ENCODE results near the gene SDCCAG8.

SDCCAG8 gene

GRCh38 chr1:243420946-243421685 lies 165.3 kb downstream of the SDCCAG8 start:
- no peak for DNase-seq (ENCODE audit: low spot score)

GRCh38 chr1:243421784-243422183 lies 165.9 kb downstream of the SDCCAG8 start:
- DNase-seq (ENCODE audit: low spot score): no peak

GRCh38 chr1:243422362-243422761 lies 166.5 kb downstream of the SDCCAG8 start:
- no peak for DNase-seq (ENCODE audit: low spot score)

- DNase-seq (ENCODE audit: low spot score): no peak
Measured at GRCh38 chr1:243428084-243428483, 172.2 kb downstream of the SDCCAG8 start.

GRCh38 chr1:243428617-243429342 lies 172.9 kb downstream of the SDCCAG8 start:
- DNase-seq (ENCODE audit: low spot score): no peak

GRCh38 chr1:243431591-243431990 lies 175.8 kb downstream of the SDCCAG8 start:
- DNase-seq (ENCODE audit: low spot score): no peak

- DNase-seq (ENCODE audit: low spot score): no peak
Measured at GRCh38 chr1:243432136-243432535, 176.3 kb downstream of the SDCCAG8 start.

- no peak for DNase-seq (ENCODE audit: low spot score)
Measured at GRCh38 chr1:243433737-243434370, 178.0 kb downstream of the SDCCAG8 start.

GRCh38 chr1:243434594-243434993 lies 178.8 kb downstream of the SDCCAG8 start:
- DNase-seq (ENCODE audit: low spot score): no peak

- no peak for DNase-seq (ENCODE audit: low spot score)
Measured at GRCh38 chr1:243435836-243436235, 180.0 kb downstream of the SDCCAG8 start.

- DNase-seq (ENCODE audit: low spot score): no peak
Measured at GRCh38 chr1:243438146-243438545, 182.3 kb downstream of the SDCCAG8 start.

GRCh38 chr1:243438815-243439214 lies 183.0 kb downstream of the SDCCAG8 start:
- no peak for DNase-seq (ENCODE audit: low spot score)

GRCh38 chr1:243440406-243440805 lies 184.6 kb downstream of the SDCCAG8 start:
- DNase-seq (ENCODE audit: low spot score): no peak

- no peak for DNase-seq (ENCODE audit: low spot score)
Measured at GRCh38 chr1:243441601-243442000, 185.8 kb downstream of the SDCCAG8 start.

GRCh38 chr1:243443557-243443956 lies 187.7 kb downstream of the SDCCAG8 start:
- DNase-seq (ENCODE audit: low spot score): no peak

GRCh38 chr1:243447347-243447746 lies 191.5 kb downstream of the SDCCAG8 start:
- DNase-seq (ENCODE audit: low spot score): no peak

GRCh38 chr1:243447844-243448243 lies 192.0 kb downstream of the SDCCAG8 start:
- no peak for DNase-seq (ENCODE audit: low spot score)

- no peak for DNase-seq (ENCODE audit: low spot score)
Measured at GRCh38 chr1:243449373-243449772, 193.5 kb downstream of the SDCCAG8 start.

- DNase-seq (ENCODE audit: low spot score): no peak
Measured at GRCh38 chr1:243452092-243452491, 196.3 kb downstream of the SDCCAG8 start.

GRCh38 chr1:243454328-243454997 lies 198.6 kb downstream of the SDCCAG8 start:
- DNase-seq (ENCODE audit: low spot score): no peak

- no peak for DNase-seq (ENCODE audit: low spot score)
Measured at GRCh38 chr1:243455760-243456651, 200.2 kb downstream of the SDCCAG8 start.
